A549 (cell line): ENCODE measurements around the gene MATN3.

Source experiments
- EP300 ChIP-seq, 2 experiments: fragments of >200 bp; sonication (Bioruptor Twin); formaldehyde crosslinking; IDR thresholded peaks; 2 replicates in 1 of 2; 3 replicates in 1 of 2; pipeline ENCODE4 v1.6.1; 2016 to 2017
- NR3C1 ChIP-seq: fragments of >200 bp; sonication (Bioruptor Twin); formaldehyde crosslinking; IDR thresholded peaks from 3 replicates; pipeline ENCODE4 v1.6.1; 2017
- POLR2A ChIP-seq: IDR thresholded peaks from 2 replicates; pipeline ENCODE4 v1.6.1; 2012; ENCODE audit warnings: mild to moderate bottlenecking, low read length
- RAD21 ChIP-seq, 2 experiments: fragments of >200 bp in 1 of 2; sonication (Bioruptor Twin) in 1 of 2; formaldehyde crosslinking in 1 of 2; IDR thresholded peaks in 1 of 2; conservative IDR thresholded peaks in 1 of 2; 2 replicates in 1 of 2; 3 replicates in 1 of 2; pipeline ENCODE4 v1.6.1; 2012 to 2018; ENCODE audit warnings: inconsistent platforms in 1 of 2
- TF ChIP-seq, protein P1 (sequence below): fragments of >200 bp; sonication (Bioruptor Twin); formaldehyde crosslinking; IDR thresholded peaks from 3 replicates; pipeline ENCODE4 v1.5.1; 2016
- TF ChIP-seq, protein P2 (sequence below): fragments of 200-600 bp; sonication (generic); IDR thresholded peaks from 2 replicates; pipeline ENCODE4 v1.6.1; 2016; ENCODE audit warnings: antibody characterized with exemption, mild to moderate bottlenecking, moderate library complexity

DNA sequence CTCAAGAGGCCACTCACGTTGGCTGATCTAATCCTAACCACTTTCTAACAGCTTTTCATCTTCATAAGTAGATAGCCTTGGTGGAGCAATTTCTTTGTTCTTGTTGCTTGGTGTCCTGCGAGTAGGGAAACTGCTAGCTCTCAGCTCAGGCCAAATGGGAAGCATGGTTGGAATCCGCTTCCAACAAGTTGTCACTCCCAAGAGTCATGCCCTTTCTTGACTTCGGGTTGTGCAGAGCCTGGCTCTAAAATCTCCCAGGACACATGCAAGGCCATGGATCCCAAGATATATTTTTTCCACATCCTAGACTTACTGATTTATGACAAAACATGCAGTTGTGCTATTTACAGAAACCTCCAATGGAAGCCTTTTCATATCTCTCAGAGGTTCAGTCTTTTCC lies 7.3 kb upstream of the MATN3 start:
- TF ChIP-seq, protein P1, sequence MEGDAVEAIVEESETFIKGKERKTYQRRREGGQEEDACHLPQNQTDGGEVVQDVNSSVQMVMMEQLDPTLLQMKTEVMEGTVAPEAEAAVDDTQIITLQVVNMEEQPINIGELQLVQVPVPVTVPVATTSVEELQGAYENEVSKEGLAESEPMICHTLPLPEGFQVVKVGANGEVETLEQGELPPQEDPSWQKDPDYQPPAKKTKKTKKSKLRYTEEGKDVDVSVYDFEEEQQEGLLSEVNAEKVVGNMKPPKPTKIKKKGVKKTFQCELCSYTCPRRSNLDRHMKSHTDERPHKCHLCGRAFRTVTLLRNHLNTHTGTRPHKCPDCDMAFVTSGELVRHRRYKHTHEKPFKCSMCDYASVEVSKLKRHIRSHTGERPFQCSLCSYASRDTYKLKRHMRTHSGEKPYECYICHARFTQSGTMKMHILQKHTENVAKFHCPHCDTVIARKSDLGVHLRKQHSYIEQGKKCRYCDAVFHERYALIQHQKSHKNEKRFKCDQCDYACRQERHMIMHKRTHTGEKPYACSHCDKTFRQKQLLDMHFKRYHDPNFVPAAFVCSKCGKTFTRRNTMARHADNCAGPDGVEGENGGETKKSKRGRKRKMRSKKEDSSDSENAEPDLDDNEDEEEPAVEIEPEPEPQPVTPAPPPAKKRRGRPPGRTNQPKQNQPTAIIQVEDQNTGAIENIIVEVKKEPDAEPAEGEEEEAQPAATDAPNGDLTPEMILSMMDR, result no peak
- no peak for TF ChIP-seq RAD21 (conservative IDR thresholded peaks at IDR 0.05 in 1 of 2, IDR thresholded peaks at IDR 0.05 in 1 of 2)
- TF ChIP-seq, protein P2, sequence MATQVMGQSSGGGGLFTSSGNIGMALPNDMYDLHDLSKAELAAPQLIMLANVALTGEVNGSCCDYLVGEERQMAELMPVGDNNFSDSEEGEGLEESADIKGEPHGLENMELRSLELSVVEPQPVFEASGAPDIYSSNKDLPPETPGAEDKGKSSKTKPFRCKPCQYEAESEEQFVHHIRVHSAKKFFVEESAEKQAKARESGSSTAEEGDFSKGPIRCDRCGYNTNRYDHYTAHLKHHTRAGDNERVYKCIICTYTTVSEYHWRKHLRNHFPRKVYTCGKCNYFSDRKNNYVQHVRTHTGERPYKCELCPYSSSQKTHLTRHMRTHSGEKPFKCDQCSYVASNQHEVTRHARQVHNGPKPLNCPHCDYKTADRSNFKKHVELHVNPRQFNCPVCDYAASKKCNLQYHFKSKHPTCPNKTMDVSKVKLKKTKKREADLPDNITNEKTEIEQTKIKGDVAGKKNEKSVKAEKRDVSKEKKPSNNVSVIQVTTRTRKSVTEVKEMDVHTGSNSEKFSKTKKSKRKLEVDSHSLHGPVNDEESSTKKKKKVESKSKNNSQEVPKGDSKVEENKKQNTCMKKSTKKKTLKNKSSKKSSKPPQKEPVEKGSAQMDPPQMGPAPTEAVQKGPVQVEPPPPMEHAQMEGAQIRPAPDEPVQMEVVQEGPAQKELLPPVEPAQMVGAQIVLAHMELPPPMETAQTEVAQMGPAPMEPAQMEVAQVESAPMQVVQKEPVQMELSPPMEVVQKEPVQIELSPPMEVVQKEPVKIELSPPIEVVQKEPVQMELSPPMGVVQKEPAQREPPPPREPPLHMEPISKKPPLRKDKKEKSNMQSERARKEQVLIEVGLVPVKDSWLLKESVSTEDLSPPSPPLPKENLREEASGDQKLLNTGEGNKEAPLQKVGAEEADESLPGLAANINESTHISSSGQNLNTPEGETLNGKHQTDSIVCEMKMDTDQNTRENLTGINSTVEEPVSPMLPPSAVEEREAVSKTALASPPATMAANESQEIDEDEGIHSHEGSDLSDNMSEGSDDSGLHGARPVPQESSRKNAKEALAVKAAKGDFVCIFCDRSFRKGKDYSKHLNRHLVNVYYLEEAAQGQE, result no peak
- TF ChIP-seq POLR2A, result no peak
- no peak for TF ChIP-seq NR3C1
- no peak for TF ChIP-seq EP300 (IDR thresholded peaks at IDR 0.05)
